Endodermal cell (in vitro differentiated cells): Measurements from ENCODE around the gene GALNT18. TPM values are rescaled to one million over a fixed set of nuclear protein-coding genes. Genes with fewer than 3 reads are reported as not detected.

Experiments used
- DNase-seq: peaks from one replicate; pipeline ENCODE4 v3.0.0-alpha.2; 2017
- H3K27ac ChIP-seq: 2 replicates; pipeline ENCODE4 v1.5.1; 2013; ENCODE audit warnings: mild to moderate bottlenecking, low read depth, low read length, moderate library complexity
- H3K27me3 ChIP-seq: 2 replicates; pipeline ENCODE4 v1.6.1; 2013; ENCODE audit warnings: mild to moderate bottlenecking, low read length, moderate library complexity; ENCODE audit not compliant: insufficient read depth, control insufficient read depth, poor library complexity, severe bottlenecking
- H3K36me3 ChIP-seq: 2 replicates; pipeline ENCODE4 v1.7.0; 2013; ENCODE audit warnings: mild to moderate bottlenecking, low read length, moderate library complexity; ENCODE audit not compliant: control insufficient read depth, insufficient read depth
- H3K4me1 ChIP-seq: one replicate; pipeline ENCODE4 v1.7.0; 2013; ENCODE audit warnings: low read length; ENCODE audit not compliant: control insufficient read depth, insufficient read depth
- H3K4me3 ChIP-seq: 2 replicates; pipeline ENCODE4 v1.5.1; 2013; ENCODE audit warnings: mild to moderate bottlenecking, low read length, moderate library complexity
- H3K9ac ChIP-seq: 2 replicates; pipeline ENCODE4 v1.6.1; 2013; ENCODE audit warnings: mild to moderate bottlenecking, low read length, moderate library complexity; ENCODE audit not compliant: poor library complexity, severe bottlenecking; ENCODE audit errors: extremely low read depth
- H3K9me3 ChIP-seq: 2 replicates; pipeline ENCODE4 v1.6.1; 2013; ENCODE audit warnings: mild to moderate bottlenecking, low read length, moderate library complexity; ENCODE audit not compliant: control insufficient read depth
- H3K27ac Mint-ChIP-seq: 2 replicates; pipeline ENCODE4 v1.8.0; 2020; ENCODE audit warnings: mixed read lengths
- H3K27me3 Mint-ChIP-seq: 2 replicates; pipeline ENCODE4 v1.8.0; 2021; ENCODE audit warnings: mild to moderate bottlenecking, mixed read lengths; ENCODE audit not compliant: insufficient read depth
- H3K36me3 Mint-ChIP-seq: 2 replicates; pipeline ENCODE4 v1.8.0; 2020; ENCODE audit warnings: low read depth, mixed read lengths
- H3K4me1 Mint-ChIP-seq: 2 replicates; pipeline ENCODE4 v1.8.0; 2020; ENCODE audit warnings: mixed read lengths
- H3K4me3 Mint-ChIP-seq: 2 replicates; pipeline ENCODE4 v1.8.0; 2020; ENCODE audit warnings: mild to moderate bottlenecking, moderate library complexity, mixed read lengths
- H3K9me3 Mint-ChIP-seq: 2 replicates; pipeline ENCODE4 v1.8.0; 2020; ENCODE audit warnings: mild to moderate bottlenecking, mixed read lengths
- CTCF ChIP-seq: fragments of 200-600 bp; sonication (generic); conservative IDR thresholded peaks from 2 replicates; pipeline ENCODE4 v1.5.0; 2021; ENCODE audit warnings: antibody characterized with exemption, mild to moderate bottlenecking
- WGBS, 2 experiments: methylation state at CpG; one replicate each; pipeline versions ENCODE4 v1.1.5 to v1.1.7; 2013; ENCODE audit warnings: missing lambda C conversion rate in 2 of 2, mixed read lengths in 1 of 2; ENCODE audit not compliant: insufficient coverage in 1 of 2, insufficient read length in 1 of 2; 5-methylcytosine and 5-hydroxymethylcytosine counted together
- total RNA-seq, 2 donors: library from RNA; stranded (reverse); fragmentation: NEBNext Ultra II Directional in 1 of 2; extraction: Animal tissue kit (Norgen Biotek cat#: 25700) in 1 of 2; gene quantifications; 2 replicates in 1 of 2; 3 replicates in 1 of 2; pipeline ENCODE4 v1.2.1, GENCODE V29; 2021

The GALNT18 gene
- total RNA-seq, 2 donors from 2014 or later: 5.1 to 9.9 TPM

DNA sequence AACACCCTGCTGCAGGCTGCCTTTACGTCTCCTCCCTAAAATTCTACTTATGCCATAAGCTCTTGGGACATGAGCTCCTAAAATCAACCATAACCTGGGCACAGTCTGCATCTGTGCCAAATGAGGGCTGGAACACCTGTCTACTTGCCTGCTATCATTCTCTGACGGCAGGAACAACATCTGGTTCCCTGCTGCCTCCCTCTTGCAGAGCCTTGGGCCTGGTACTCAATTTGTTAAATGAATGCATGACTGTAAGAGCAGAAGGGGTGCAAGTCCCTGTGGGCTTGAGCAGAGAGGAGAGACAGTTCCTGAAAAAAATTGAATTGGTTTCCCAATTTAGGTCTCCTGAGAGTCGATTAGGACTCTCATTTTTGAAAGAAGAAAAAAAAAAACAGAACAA is 202.1 kb downstream of the GALNT18 start:
- H3K4me3 ChIP-seq: no peak overlapping the region
- H3K36me3 ChIP-seq: no peaks in the 10 kb centered on the region
- H3K27ac ChIP-seq: no peak overlapping the region
- WGBS, 2 experiments: 90 to 100% methylated on average over 2 to 3 of the region's 3 CpGs
- Mint-ChIP-seq H3K4me3 (no peak overlapping the region), H3K9me3 (no peaks in the 10 kb centered on the region), H3K4me1 (peaks cover 29% of the 10 kb centered on the region), H3K36me3 (no peaks in the 10 kb centered on the region), H3K27me3 (peaks cover 4% of the 10 kb centered on the region), H3K27ac (no peak overlapping the region)
- TF ChIP-seq CTCF: no peak
- peaks cover 3% of the 10 kb centered on the region for H3K4me1 ChIP-seq
- H3K9ac ChIP-seq: no peak overlapping the region
- DNase-seq: no peak
- no peaks in the 10 kb centered on the region for H3K27me3 ChIP-seq
- no peaks in the 10 kb centered on the region for H3K9me3 ChIP-seq

DNA sequence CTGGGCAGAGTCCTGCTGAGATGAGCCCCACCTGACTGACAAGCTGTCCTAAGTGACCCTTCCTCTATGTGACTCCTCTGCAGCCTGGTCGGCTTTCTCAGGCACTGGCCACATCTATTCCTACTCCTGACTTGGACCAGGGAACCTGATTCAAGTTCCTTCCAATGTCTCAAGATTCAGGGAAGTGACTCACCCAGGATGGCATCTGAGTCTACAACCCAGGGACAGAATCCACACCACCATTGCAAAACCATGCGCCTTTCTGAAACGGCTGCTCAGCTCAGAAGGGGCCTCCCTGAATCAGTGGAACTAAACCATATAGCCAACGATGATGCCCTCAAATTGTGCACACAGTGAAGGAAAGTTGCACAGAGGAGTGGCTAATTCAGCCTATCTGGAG is 204.9 kb downstream of the GALNT18 start:
- no peak for TF ChIP-seq CTCF
- no peaks in the 10 kb centered on the region for H3K9me3 ChIP-seq
- H3K4me1 ChIP-seq: no peaks in the 10 kb centered on the region
- DNase-seq: no peak
- H3K27ac ChIP-seq: no peak overlapping the region
- no peak overlapping the region for H3K27ac Mint-ChIP-seq
- no peaks in the 10 kb centered on the region for H3K9me3 Mint-ChIP-seq
- 87 to 88% methylated on average over 3 to 4 of the region's 4 CpGs for WGBS, 2 experiments
- H3K4me3 ChIP-seq: no peak overlapping the region
- no peak overlapping the region for H3K9ac ChIP-seq
- peaks cover 22% of the 10 kb centered on the region for H3K4me1 Mint-ChIP-seq
- H3K4me3 Mint-ChIP-seq: no peak overlapping the region
- peaks cover 4% of the 10 kb centered on the region for H3K27me3 Mint-ChIP-seq
- H3K36me3 ChIP-seq: no peaks in the 10 kb centered on the region
- H3K36me3 Mint-ChIP-seq: no peaks in the 10 kb centered on the region
- no peaks in the 10 kb centered on the region for H3K27me3 ChIP-seq

DNA sequence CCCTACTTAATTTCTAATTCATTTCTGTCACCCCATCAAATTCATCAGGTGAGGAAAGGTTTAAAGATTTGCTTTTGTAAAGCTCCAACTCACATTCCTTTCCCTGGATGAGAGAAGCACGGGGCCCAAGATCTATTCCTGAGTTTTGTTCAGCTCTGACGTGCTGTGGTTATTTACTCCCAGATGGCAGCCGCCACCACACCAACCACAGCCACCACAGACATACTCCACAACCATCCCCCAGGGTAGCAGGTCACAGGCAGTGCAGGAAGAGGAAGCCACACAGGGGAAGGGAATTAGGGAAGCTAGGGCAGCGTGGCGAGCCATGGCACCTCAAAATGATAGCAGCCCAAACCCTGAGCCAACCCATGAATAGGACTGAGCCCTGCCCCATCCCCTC is 205.3 kb downstream of the GALNT18 start:
- Histone ChIP-seq H3K27me3 (no peaks in the 10 kb centered on the region), H3K9me3 (no peaks in the 10 kb centered on the region), H3K27ac (no peak overlapping the region), H3K4me1 (no peaks in the 10 kb centered on the region), H3K36me3 (no peaks in the 10 kb centered on the region), H3K4me3 (no peak overlapping the region), H3K9ac (no peak overlapping the region)
- TF ChIP-seq CTCF: no peak
- peaks cover 19% of the 10 kb centered on the region for H3K4me1 Mint-ChIP-seq
- H3K36me3 Mint-ChIP-seq: no peaks in the 10 kb centered on the region
- no peak overlapping the region for H3K27ac Mint-ChIP-seq
- H3K9me3 Mint-ChIP-seq: no peaks in the 10 kb centered on the region
- 74 to 100% methylated on average over 2 to 4 of the region's 5 CpGs for WGBS, 2 experiments
- peaks cover 4% of the 10 kb centered on the region for H3K27me3 Mint-ChIP-seq
- H3K4me3 Mint-ChIP-seq: no peak overlapping the region
- DNase-seq: no peak
